GM03348 (cell line): ENCODE data around the gene EMILIN1.

Experiments
- DNase-seq: peaks from one replicate; pipeline ENCODE4 v3.0.0; 2012; ENCODE audit warnings: low spot score

The EMILIN1 gene

GRCh38 chr2:27078267-27079194, at the start of gene EMILIN1:
Gene EMILIN1 (plus strand): TSS chr2:27078615. CDS start chr2:27079066, 451 bp downstream.
- DNase-seq, result peak; percentile 95

- DNase-seq, result no peak
Observed at GRCh38 chr2:27029051-27029450, 49.4 kb upstream of the EMILIN1 start.

GRCh38 chr2:27032495-27033252, 45.7 kb upstream of the EMILIN1 start, which contains the start of gene TMEM214:
Gene TMEM214 (plus strand): TSS chr2:27032965. CDS start chr2:27033016, 51 bp downstream.
- peak; percentile 96 for DNase-seq

GRCh38 chr2:27033253-27033852, 45.1 kb upstream of the EMILIN1 start:
- DNase-seq, result no peak

GRCh38 chr2:27038012-27038411, 40.4 kb upstream of the EMILIN1 start:
- DNase-seq, result no peak

- DNase-seq, result no peak
Observed at GRCh38 chr2:27038631-27039339, 39.6 kb upstream of the EMILIN1 start.

GRCh38 chr2:27039426-27039825, 39.0 kb upstream of the EMILIN1 start:
- DNase-seq, result no peak

GRCh38 chr2:27039871-27040270, 38.5 kb upstream of the EMILIN1 start:
- DNase-seq, result no peak

GRCh38 chr2:27040282-27040681, 38.1 kb upstream of the EMILIN1 start:
- DNase-seq, result no peak

GRCh38 chr2:27041752-27042151, 36.7 kb upstream of the EMILIN1 start:
- DNase-seq, result no peak

- DNase-seq, result no peak
Observed at GRCh38 chr2:27042159-27042661, 36.2 kb upstream of the EMILIN1 start.

- no peak for DNase-seq
Observed at GRCh38 chr2:27042985-27043634, 35.3 kb upstream of the EMILIN1 start.

- DNase-seq, result peak; percentile 73
Observed at GRCh38 chr2:27049422-27050280, 28.8 kb upstream of the EMILIN1 start.

- DNase-seq, result peak; percentile 88
Observed at GRCh38 chr2:27050281-27050995, 28.0 kb upstream of the EMILIN1 start.

GRCh38 chr2:27050996-27051901, 27.2 kb upstream of the EMILIN1 start, which contains the start of gene AGBL5:
Gene AGBL5 (plus strand): TSS chr2:27051668. CDS start chr2:27052959, 1,291 bp downstream.
- peak; percentile 99 for DNase-seq

GRCh38 chr2:27051902-27052645, 26.3 kb upstream of the EMILIN1 start:
- DNase-seq, result peak; percentile 26

- DNase-seq, result no peak
Observed at GRCh38 chr2:27053321-27053720, 25.1 kb upstream of the EMILIN1 start.
